ENCODE results near the gene ESPN.

ESPN gene

DNA sequence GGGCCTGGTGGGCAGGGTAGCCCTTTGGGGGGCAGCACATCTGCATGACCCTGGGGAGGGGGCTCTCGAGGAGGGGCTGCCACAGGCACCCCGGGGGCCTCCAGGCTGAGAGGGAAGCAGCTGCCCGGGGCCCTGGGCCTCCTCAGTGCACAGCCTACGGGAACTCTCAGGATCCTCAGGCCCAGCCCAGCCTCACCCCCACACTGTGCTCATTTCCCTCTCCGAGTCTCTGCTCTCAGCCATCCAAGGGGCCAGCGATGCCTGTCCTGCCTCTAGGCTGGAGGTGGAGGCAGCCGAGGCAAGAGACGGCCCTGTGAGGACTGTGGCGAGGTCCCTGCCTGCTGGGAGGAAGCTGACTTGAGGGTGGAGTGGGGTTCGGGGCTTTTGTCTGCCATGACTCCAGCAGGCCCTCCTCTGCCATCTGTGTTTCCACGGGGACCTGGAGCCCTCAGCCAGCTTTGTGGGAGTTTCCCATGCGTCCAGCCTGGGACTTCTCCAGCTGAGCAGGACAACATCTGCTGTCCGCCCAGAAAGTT is 74.1 kb downstream of the ESPN start:
- Histone ChIP-seq H3K4me1 (ENCODE audit: insufficient read depth, low read length) (peaks cover 5% of the 10 kb centered on the region), H3K9ac (ENCODE audit: low read length) (no peak overlapping the region), H3K27ac (ENCODE audit: low read depth, low read length) (no peak overlapping the region), H3K9me3 (ENCODE audit: low read length) (no peaks in the 10 kb centered on the region), H3K36me3 (ENCODE audit: insufficient read depth, low read length) (no peaks in the 10 kb centered on the region), H3K27me3 (ENCODE audit: control insufficient read depth in 1 of 2, insufficient read depth in 2 of 2, low read length in 2 of 2) (no peaks in the 10 kb centered on the region), H3K4me3 (ENCODE audit: low read depth in 1 of 2, low read length in 2 of 2) (no peak overlapping the region)

GRCh38 chr1:6499296-6499695 is 74.7 kb downstream of the ESPN start:
- Histone ChIP-seq H3K27me3 (ENCODE audit: control insufficient read depth in 1 of 2, insufficient read depth in 2 of 2, low read length in 2 of 2) (no peaks in the 10 kb centered on the region), H3K9ac (ENCODE audit: low read length) (no peak overlapping the region), H3K36me3 (ENCODE audit: insufficient read depth, low read length) (no peaks in the 10 kb centered on the region), H3K4me3 (ENCODE audit: low read depth in 1 of 2, low read length in 2 of 2) (no peak overlapping the region), H3K9me3 (ENCODE audit: low read length) (no peaks in the 10 kb centered on the region), H3K4me1 (ENCODE audit: insufficient read depth, low read length) (peaks cover 5% of the 10 kb centered on the region), H3K27ac (ENCODE audit: low read depth, low read length) (no peak overlapping the region)

DNA sequence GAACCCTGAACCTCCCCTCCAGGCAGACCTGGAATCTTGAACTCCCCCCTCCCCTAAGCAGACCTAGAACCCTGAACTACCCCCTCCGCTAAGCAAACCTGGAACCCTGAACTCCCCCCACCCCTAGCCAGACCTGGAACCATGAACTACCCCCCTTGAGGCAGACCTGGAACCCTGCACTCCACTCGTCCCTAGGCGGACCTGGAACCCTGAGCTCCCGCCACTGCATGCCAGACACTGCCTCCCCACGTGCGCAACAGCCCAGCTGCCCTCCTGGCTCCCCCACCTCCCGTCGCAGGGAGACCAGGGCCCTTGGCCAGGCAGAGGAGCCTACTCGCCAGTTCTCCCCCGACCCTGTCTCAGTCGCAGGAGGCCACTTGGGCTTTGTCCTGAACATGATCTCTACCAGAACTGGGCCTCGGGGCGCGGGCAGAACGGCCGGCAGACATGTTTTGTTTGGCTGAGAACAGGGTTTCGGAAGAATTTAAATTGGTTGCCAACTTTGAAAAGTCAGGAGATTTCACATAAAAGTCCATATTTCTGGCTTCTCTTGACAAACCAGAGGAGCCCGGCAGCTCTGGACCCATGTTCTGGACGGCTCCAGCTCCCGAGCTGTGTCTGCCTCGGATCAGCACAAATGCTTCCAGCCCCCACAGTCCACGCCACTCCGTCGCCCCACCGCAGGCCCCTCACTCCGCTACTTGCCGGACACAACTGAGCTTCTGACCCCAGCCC is 76.1 kb downstream of the ESPN start:
- Histone ChIP-seq H3K4me1 (ENCODE audit: insufficient read depth, low read length) (peaks cover 5% of the 10 kb centered on the region), H3K27me3 (ENCODE audit: control insufficient read depth in 1 of 2, insufficient read depth in 2 of 2, low read length in 2 of 2) (no peaks in the 10 kb centered on the region), H3K27ac (ENCODE audit: low read depth, low read length) (no peak overlapping the region), H3K36me3 (ENCODE audit: insufficient read depth, low read length) (no peaks in the 10 kb centered on the region), H3K4me3 (ENCODE audit: low read depth in 1 of 2, low read length in 2 of 2) (no peak overlapping the region), H3K9me3 (ENCODE audit: low read length) (no peaks in the 10 kb centered on the region), H3K9ac (ENCODE audit: low read length) (no peak overlapping the region)

- H3K4me3 ChIP-seq (ENCODE audit: low read depth in 1 of 2, low read length in 2 of 2), result no peak overlapping the region
- H3K27me3 ChIP-seq (ENCODE audit: control insufficient read depth in 1 of 2, insufficient read depth in 2 of 2, low read length in 2 of 2), result no peaks in the 10 kb centered on the region
- peaks cover 5% of the 10 kb centered on the region for H3K4me1 ChIP-seq (ENCODE audit: insufficient read depth, low read length)
- H3K9ac ChIP-seq (ENCODE audit: low read length), result no peak overlapping the region
- no peaks in the 10 kb centered on the region for H3K36me3 ChIP-seq (ENCODE audit: insufficient read depth, low read length)
- H3K27ac ChIP-seq (ENCODE audit: low read depth, low read length), result no peak overlapping the region
- H3K9me3 ChIP-seq (ENCODE audit: low read length), result no peaks in the 10 kb centered on the region
Measured at GRCh38 chr1:6501279-6501813, 76.8 kb downstream of the ESPN start.

DNA sequence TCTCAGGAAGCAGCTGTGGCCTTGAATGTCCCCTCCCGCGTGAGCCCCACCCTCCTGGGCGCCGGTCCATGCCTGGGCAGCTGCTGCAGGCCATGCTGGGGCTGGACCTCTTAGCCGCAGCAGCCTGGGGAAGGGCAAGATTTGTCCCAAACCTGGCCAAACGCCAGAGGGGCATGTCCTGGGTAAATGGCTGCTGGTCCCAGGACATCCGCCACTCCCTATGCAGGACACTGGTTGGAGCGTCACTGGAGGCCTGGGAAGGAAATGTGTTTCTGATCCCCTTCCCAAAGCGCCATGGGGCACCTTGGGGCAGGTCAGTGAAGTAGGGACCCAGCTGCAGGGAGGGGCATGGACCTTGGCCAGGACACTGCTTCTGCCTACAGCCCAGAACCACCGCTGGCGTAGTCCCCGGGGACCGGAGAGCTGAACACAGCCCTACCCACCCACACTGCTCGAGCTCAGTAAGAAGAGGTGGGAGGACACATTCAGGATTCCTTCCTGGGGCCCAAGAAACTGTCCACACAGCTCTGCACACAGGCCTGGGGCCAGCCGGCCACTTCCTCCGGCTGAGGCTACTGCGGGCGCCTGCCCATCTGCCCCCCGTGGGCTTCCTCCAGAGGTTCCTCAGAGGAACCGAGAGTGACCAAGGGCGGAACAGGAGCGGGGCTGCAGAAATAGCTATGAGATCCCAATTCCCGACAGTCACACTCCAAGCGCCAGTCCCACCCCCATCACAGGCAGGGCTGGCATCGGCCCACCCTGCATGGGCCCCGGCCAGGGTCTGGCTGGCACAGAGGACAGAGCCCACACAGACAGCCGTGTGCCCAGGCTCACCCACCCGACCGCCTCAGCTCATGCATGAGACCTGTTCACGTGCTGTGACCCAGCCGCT is 77.7 kb downstream of the ESPN start:
- H3K27me3 ChIP-seq (ENCODE audit: control insufficient read depth in 1 of 2, insufficient read depth in 2 of 2, low read length in 2 of 2), result no peaks in the 10 kb centered on the region
- H3K9ac ChIP-seq (ENCODE audit: low read length), result no peak overlapping the region
- no peak overlapping the region for H3K27ac ChIP-seq (ENCODE audit: low read depth, low read length)
- H3K36me3 ChIP-seq (ENCODE audit: insufficient read depth, low read length), result no peaks in the 10 kb centered on the region
- no peaks in the 10 kb centered on the region for H3K9me3 ChIP-seq (ENCODE audit: low read length)
- no peak overlapping the region for H3K4me3 ChIP-seq (ENCODE audit: low read depth in 1 of 2, low read length in 2 of 2)
- H3K4me1 ChIP-seq (ENCODE audit: insufficient read depth, low read length), result no peaks in the 10 kb centered on the region

DNA sequence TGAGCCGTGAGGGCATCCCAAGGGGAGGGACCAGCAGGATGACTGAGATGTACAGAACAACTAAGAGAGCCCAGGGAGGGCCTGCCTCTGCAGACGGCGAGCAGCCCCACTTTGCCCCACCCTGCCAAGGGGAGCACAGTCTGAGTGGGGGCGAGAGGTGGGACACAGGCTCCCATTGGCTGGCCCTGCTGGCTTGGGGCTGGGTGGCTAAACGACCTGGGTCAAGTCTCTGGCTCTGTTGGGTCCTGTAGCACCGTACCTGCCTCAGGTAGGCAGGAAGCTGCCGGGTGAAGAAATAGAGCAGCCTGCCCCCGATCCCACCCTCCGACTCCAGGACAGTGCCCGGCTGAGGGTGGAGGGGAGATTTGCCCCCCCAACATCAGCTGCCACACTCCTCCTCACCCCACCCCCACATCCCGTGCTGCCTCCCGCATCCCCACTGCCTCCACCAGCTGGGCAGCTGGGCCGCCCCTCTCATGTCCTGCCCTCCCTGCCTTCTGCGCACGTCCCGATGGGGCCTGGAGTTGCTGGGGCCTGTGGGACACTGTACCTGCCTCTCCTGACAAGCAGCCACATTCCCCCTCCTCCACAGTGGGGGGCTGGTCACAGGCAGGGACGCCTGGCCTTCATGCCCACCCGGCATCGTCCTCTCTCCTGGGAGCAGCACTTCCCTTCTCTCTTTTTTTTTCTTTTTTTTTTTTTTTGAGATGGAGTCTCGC is 79.5 kb downstream of the ESPN start:
- Histone ChIP-seq H3K4me1 (ENCODE audit: insufficient read depth, low read length) (no peaks in the 10 kb centered on the region), H3K4me3 (ENCODE audit: low read depth in 1 of 2, low read length in 2 of 2) (no peak overlapping the region), H3K27me3 (ENCODE audit: control insufficient read depth in 1 of 2, insufficient read depth in 2 of 2, low read length in 2 of 2) (peaks cover 0 to 5% of the 10 kb centered on the region in 2 donors), H3K9me3 (ENCODE audit: low read length) (no peaks in the 10 kb centered on the region), H3K27ac (ENCODE audit: low read depth, low read length) (no peak overlapping the region), H3K36me3 (ENCODE audit: insufficient read depth, low read length) (no peaks in the 10 kb centered on the region), H3K9ac (ENCODE audit: low read length) (no peak overlapping the region)

DNA sequence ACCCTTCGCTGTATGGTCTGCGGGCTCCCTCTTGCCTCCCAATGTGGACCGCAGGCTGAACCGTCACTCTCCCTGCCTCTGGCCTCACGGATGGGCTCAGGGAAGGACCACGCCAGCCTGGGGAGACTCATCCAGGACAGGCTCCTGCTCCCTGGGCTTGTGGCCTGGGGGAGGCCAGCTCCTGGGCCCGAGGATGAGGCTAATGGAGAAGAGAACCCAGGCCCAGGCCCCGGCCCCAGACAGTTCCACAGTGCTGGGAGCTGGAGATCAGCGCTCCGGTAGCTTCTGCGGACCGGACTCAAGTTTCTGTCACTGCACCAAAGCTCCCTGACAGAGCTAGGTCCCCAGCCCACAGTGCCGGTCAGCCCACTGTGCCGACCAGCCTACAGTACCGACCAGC is 80.3 kb downstream of the ESPN start:
- no peaks in the 10 kb centered on the region for H3K4me1 ChIP-seq (ENCODE audit: insufficient read depth, low read length)
- no peak overlapping the region for H3K9ac ChIP-seq (ENCODE audit: low read length)
- H3K4me3 ChIP-seq (ENCODE audit: low read depth in 1 of 2, low read length in 2 of 2), result no peak overlapping the region

DNA sequence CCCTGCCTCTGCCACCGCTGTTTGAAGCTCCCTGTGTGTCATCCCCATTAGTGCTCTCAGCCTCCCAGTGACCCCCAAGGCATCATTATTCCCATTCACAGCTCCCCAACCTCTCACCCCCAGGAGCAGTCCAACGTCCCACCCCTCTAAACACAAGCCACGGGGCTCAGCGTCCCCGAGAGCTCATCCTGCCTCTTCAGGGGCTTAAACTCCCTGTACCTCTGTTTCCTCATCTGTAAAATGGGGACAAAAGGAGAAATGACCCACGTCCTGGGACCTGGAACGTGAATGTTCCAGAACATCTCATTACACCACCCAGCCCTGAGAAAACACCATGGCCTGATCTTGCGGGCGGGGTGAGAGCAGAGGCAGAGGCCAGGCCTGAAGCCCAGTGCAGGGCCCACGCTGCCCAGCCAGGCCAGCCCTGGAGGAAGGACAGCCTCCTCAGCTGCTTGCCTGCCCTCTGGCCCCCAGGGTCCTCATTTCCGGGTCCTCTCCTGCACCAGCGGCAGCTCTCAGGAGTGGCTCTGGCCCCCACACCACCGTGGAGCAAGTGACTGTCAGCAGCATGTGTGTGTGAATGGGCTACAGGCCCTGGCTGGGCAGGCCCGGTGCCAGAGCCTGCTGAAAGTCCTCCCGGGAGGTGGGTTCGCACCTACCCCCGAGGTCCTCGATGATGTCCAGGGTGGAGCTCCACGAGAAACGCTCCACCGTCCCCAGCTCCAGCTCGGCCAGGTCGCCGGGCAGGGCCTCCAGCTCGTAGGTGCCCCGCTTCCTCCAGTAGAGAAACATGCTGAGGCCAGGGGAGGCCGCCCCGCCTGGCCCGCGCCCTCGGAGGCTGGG is 81.0 kb downstream of the ESPN start:
- Histone ChIP-seq H3K36me3 (ENCODE audit: insufficient read depth, low read length) (no peaks in the 10 kb centered on the region), H3K4me1 (ENCODE audit: insufficient read depth, low read length) (no peaks in the 10 kb centered on the region), H3K9ac (ENCODE audit: low read length) (no peak overlapping the region), H3K9me3 (ENCODE audit: low read length) (no peaks in the 10 kb centered on the region), H3K4me3 (ENCODE audit: low read depth in 1 of 2, low read length in 2 of 2) (no peak overlapping the region), H3K27ac (ENCODE audit: low read depth, low read length) (no peak overlapping the region), H3K27me3 (ENCODE audit: control insufficient read depth in 1 of 2, insufficient read depth in 2 of 2, low read length in 2 of 2) (peaks cover 0 to 5% of the 10 kb centered on the region in 2 donors)

More for the DNA sequence above, 80.3 kb downstream of the ESPN start:
- Histone ChIP-seq H3K9me3 (ENCODE audit: low read length) (no peaks in the 10 kb centered on the region), H3K36me3 (ENCODE audit: insufficient read depth, low read length) (no peaks in the 10 kb centered on the region), H3K27me3 (ENCODE audit: control insufficient read depth in 1 of 2, insufficient read depth in 2 of 2, low read length in 2 of 2) (peaks cover 0 to 5% of the 10 kb centered on the region in 2 donors), H3K27ac (ENCODE audit: low read depth, low read length) (no peak overlapping the region)

DNA sequence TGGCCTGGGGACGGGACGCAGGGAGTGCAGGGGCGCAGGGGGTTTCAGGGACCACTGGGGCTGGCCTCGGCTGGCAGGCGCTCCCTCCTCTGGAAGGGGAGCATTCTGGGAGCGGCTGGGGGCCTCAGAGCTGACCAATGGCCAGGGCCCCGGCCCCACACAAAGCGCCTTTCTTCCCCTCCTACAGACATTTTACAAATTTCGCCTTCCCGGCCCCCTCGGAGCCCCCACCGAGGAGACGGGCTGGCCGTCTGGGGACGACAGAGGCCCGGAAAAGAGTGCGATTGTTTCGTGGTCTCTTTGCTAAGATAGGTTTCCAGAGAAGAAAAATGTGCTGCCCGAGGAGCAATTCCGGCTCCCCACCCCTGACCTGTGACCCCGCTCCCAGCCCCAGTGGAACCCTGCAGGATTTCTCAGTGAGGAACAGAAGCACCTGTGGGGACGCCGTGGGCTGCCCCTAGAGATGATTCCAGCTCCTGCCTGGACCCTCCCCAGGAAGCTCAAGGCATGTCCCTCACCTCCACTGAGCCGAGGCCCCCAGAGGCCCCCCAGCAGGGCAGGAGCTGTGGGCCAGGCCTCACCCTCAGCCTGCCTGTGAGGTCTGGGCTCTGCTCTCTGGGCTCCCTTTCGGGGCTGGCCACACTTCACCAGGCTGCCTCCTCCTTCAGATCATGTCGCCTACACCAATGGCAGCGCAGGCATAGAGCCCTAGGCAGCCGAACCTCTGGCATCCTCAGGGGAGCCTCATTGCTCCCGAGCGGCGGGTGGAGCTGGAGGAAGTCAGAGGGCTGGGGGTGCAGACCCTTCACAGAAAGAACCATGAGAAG is 81.8 kb downstream of the ESPN start:
- Histone ChIP-seq H3K9me3 (ENCODE audit: low read length) (no peaks in the 10 kb centered on the region), H3K4me3 (ENCODE audit: low read depth in 1 of 2, low read length in 2 of 2) (no peak overlapping the region), H3K36me3 (ENCODE audit: insufficient read depth, low read length) (no peaks in the 10 kb centered on the region), H3K27me3 (ENCODE audit: control insufficient read depth in 1 of 2, insufficient read depth in 2 of 2, low read length in 2 of 2) (peaks cover 0 to 5% of the 10 kb centered on the region in 2 donors), H3K4me1 (ENCODE audit: insufficient read depth, low read length) (no peaks in the 10 kb centered on the region), H3K9ac (ENCODE audit: low read length) (no peak overlapping the region), H3K27ac (ENCODE audit: low read depth, low read length) (no peak overlapping the region)

- Histone ChIP-seq H3K9me3 (ENCODE audit: low read length) (no peaks in the 10 kb centered on the region), H3K36me3 (ENCODE audit: insufficient read depth, low read length) (no peaks in the 10 kb centered on the region), H3K9ac (ENCODE audit: low read length) (no peak overlapping the region), H3K4me1 (ENCODE audit: insufficient read depth, low read length) (no peaks in the 10 kb centered on the region), H3K27ac (ENCODE audit: low read depth, low read length) (no peak overlapping the region), H3K4me3 (ENCODE audit: low read depth in 1 of 2, low read length in 2 of 2) (no peak overlapping the region), H3K27me3 (ENCODE audit: control insufficient read depth in 1 of 2, insufficient read depth in 2 of 2, low read length in 2 of 2) (peaks cover 0 to 5% of the 10 kb centered on the region in 2 donors)
Measured at GRCh38 chr1:6507037-6507428, 82.5 kb downstream of the ESPN start.
